ENCODE results near the gene CCDC85A.

The CCDC85A gene

GRCh38 chr2:56364902-56365301, 181.1 kb downstream of the CCDC85A start:
- no peak for DNase-seq (ENCODE audit: low read depth in 2 of 2)

GRCh38 chr2:56369316-56369715, 185.5 kb downstream of the CCDC85A start:
- no peak for DNase-seq (ENCODE audit: low read depth in 2 of 2)

- no peak for DNase-seq (ENCODE audit: low read depth in 2 of 2)
These were observed 188.4 kb downstream of the CCDC85A start for GRCh38 chr2:56372071-56372656.

GRCh38 chr2:56375251-56375650, 191.5 kb downstream of the CCDC85A start:
- DNase-seq (ENCODE audit: low read depth in 2 of 2), result no peak

GRCh38 chr2:56376699-56377665, 193.2 kb downstream of the CCDC85A start:
- no peak for DNase-seq (ENCODE audit: low read depth in 2 of 2)

- DNase-seq (ENCODE audit: low read depth in 2 of 2), result no peak
These were observed 195.3 kb downstream of the CCDC85A start for GRCh38 chr2:56379066-56379465.

- no peak for DNase-seq (ENCODE audit: low read depth in 2 of 2)
These were observed 197.1 kb downstream of the CCDC85A start for GRCh38 chr2:56380861-56381260.

GRCh38 chr2:56382466-56382865, 198.7 kb downstream of the CCDC85A start:
- no peak for DNase-seq (ENCODE audit: low read depth in 2 of 2)

- no peak for DNase-seq (ENCODE audit: low read depth in 2 of 2)
These were observed 202.9 kb downstream of the CCDC85A start for GRCh38 chr2:56386657-56387056.

- no peak for DNase-seq (ENCODE audit: low read depth in 2 of 2)
These were observed 206.9 kb downstream of the CCDC85A start for GRCh38 chr2:56390644-56391043.

- no peak for DNase-seq (ENCODE audit: low read depth in 2 of 2)
These were observed 226.3 kb downstream of the CCDC85A start for GRCh38 chr2:56410140-56410539.

- DNase-seq (ENCODE audit: low read depth in 2 of 2), result no peak
These were observed 232.8 kb downstream of the CCDC85A start for GRCh38 chr2:56416500-56417176.
